Neural cell (in vitro differentiated cells): ENCODE results near the gene PCDHB1. TPM values are rescaled to one million over a fixed set of nuclear protein-coding genes. Genes with fewer than 3 reads are reported as not detected.
"Not testable (repeated sequence)": the region's sequence is repeated elsewhere in the genome, so short reads cannot be mapped to it uniquely, and the experiment has no call there.

Source experiments
- H2AFZ ChIP-seq: fragments of 200-600, 300-800 bp; sonication (generic), shearing (Covaris generic); 2 replicates; pipeline ENCODE4 v1.6.0; 2014; ENCODE audit warnings: low read depth, mild to moderate bottlenecking, antibody characterized with exemption, low read length, moderate library complexity
- H3F3A ChIP-seq: fragments of 200-600 bp; shearing (Covaris generic); 2 replicates; pipeline ENCODE4 v1.6.1; 2016; ENCODE audit warnings: mild to moderate bottlenecking, moderate library complexity, mixed read lengths, antibody characterized with exemption, low read length; ENCODE audit not compliant: insufficient read depth, poor library complexity, severe bottlenecking
- H3K27ac ChIP-seq: fragments of 200-600, 300-800 bp; sonication (generic), shearing (Covaris generic); 2 replicates; pipeline ENCODE4 v1.5.1; 2014; ENCODE audit warnings: mild to moderate bottlenecking, low read length, moderate library complexity
- H3K27me3 ChIP-seq: fragments of 300-800, 200-600 bp; sonication (generic), shearing (Covaris generic); 2 replicates; pipeline ENCODE4 v1.6.0; 2014; ENCODE audit warnings: mild to moderate bottlenecking, low read depth, low read length, moderate library complexity; ENCODE audit not compliant: insufficient read depth
- H3K36me3 ChIP-seq: fragments of 300-800, 200-600 bp; sonication (generic), shearing (Covaris generic); 2 replicates; pipeline ENCODE4 v1.5.1; 2014; ENCODE audit warnings: mild to moderate bottlenecking, antibody characterized with exemption, low read length, moderate library complexity; ENCODE audit not compliant: insufficient read depth
- H3K4me2 ChIP-seq: fragments of 300-800, 200-600 bp; sonication (generic), shearing (Covaris generic); 2 replicates; pipeline ENCODE4 v1.6.0; 2014; ENCODE audit warnings: mild to moderate bottlenecking, low read length
- H3K4me3 ChIP-seq: fragments of 300-800, 200-600 bp; sonication (generic), shearing (Covaris generic); 2 replicates; pipeline ENCODE4 v1.5.1; 2014; ENCODE audit warnings: mild to moderate bottlenecking, low read length, moderate library complexity
- H3K79me2 ChIP-seq: fragments of 200-600 bp; shearing (Covaris generic); replicated peaks from 2 replicates; pipeline ENCODE4 v1.6.0; 2014; ENCODE audit warnings: mild to moderate bottlenecking, low read length, moderate library complexity; ENCODE audit not compliant: insufficient read depth
- H3K9ac ChIP-seq: fragments of 300-800, 200-600 bp; sonication (generic), shearing (Covaris generic); 2 replicates; pipeline ENCODE4 v1.6.1; 2016; ENCODE audit warnings: mild to moderate bottlenecking, low read length, mixed read lengths
- H3K9me2 ChIP-seq: fragments of 200-600 bp; shearing (Covaris generic); 2 replicates; pipeline ENCODE4 v1.6.1; 2016; ENCODE audit warnings: mild to moderate bottlenecking, low read length, mixed read lengths; ENCODE audit not compliant: insufficient read depth
- H3K9me3 ChIP-seq: fragments of 200-600, 300-800 bp; sonication (generic), shearing (Covaris generic); 2 replicates; pipeline ENCODE4 v1.6.1; 2016; ENCODE audit warnings: mild to moderate bottlenecking, mixed run types, low read length, moderate library complexity, mixed read lengths
- H4K20me1 ChIP-seq: fragments of 200-600 bp; shearing (Covaris generic); 2 replicates; pipeline ENCODE4 v1.6.1; 2016; ENCODE audit warnings: mild to moderate bottlenecking, mixed run types; ENCODE audit not compliant: insufficient read depth
- CTCF ChIP-seq: fragments of 450-650 bp; IDR thresholded peaks from 2 replicates; pipeline ENCODE4 v1.5.1; 2014; ENCODE audit warnings: antibody characterized with exemption, mild to moderate bottlenecking, moderate library complexity; ENCODE audit not compliant: poor library complexity, severe bottlenecking
- EP300 ChIP-seq: fragments of 450-650 bp; conservative IDR thresholded peaks from 2 replicates; pipeline ENCODE4 v1.6.1; 2014; ENCODE audit warnings: antibody characterized with exemption, mild to moderate bottlenecking, moderate library complexity; ENCODE audit not compliant: poor library complexity, severe bottlenecking
- EZH2 ChIP-seq: fragments of 200-600, 300-800 bp; shearing (Covaris generic), sonication (generic); IDR thresholded peaks from 2 replicates; pipeline ENCODE4 v1.6.1; 2014; ENCODE audit warnings: antibody characterized with exemption, low read length, borderline replicate concordance, mild to moderate bottlenecking; ENCODE audit not compliant: insufficient read depth, poor library complexity, severe bottlenecking
- MXI1 ChIP-seq: fragments of 450-650 bp; conservative IDR thresholded peaks from 2 replicates; pipeline ENCODE4 v1.6.1; 2014; ENCODE audit warnings: antibody characterized with exemption, mild to moderate bottlenecking; ENCODE audit not compliant: poor library complexity, severe bottlenecking
- POLR2AphosphoS5 ChIP-seq: IDR thresholded peaks from 2 replicates; pipeline ENCODE4 v1.6.1; 2012
- RAD21 ChIP-seq: fragments of 450-650 bp; conservative IDR thresholded peaks from 2 replicates; pipeline ENCODE4 v1.6.1; 2014; ENCODE audit warnings: antibody characterized with exemption, mild to moderate bottlenecking, moderate library complexity
- SMC3 ChIP-seq: fragments of 450-650 bp; conservative IDR thresholded peaks from 2 replicates; pipeline ENCODE4 v1.6.1; 2014; ENCODE audit warnings: antibody characterized with exemption, mild to moderate bottlenecking, moderate library complexity; ENCODE audit not compliant: poor library complexity
- TAF1 ChIP-seq: IDR thresholded peaks from 2 replicates; pipeline ENCODE4 v1.6.1; 2012; ENCODE audit warnings: low read depth
- polyA plus RNA-seq: library from polyadenylated mRNA; depleted of rRNA; stranded (reverse); fragments of >200 nt; gene quantifications from 2 replicates; pipeline ENCODE4 v1.2.3, GENCODE V29; 2014
- TF ChIP-seq, protein P1 (sequence below): IDR thresholded peaks from 2 replicates; pipeline ENCODE4 v1.6.1; 2012; ENCODE audit warnings: borderline replicate concordance

Gene PCDHB1
- polyA plus RNA-seq, 1 donor from 2014 or later = 0.10 TPM

DNA sequence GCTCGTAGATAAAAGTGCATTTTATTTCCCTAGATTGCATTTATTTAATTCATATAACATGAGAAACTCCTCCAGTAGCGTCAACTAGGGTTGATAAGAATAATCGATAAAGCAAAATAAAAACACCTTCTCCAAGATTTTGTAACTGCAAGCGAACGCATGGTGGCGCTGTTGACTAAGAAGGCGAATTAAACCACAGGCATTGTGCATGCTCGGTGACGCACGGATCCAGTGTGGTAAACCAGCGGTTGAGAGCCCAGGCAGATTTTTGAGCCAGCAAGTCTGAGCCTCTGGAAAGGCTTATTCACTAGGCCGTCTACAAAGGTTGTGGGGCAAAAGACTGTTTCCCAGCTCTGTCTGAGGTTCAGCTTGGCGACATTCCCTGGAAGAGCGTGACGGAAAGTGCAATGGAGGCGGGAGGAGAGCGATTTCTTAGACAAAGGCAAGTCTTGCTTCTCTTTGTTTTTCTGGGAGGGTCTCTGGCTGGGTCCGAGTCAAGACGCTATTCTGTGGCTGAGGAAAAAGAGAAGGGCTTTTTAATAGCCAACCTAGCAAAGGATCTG lies 49.1 kb downstream of the PCDHB1 start, which contains the start of gene PCDHB3:
Gene PCDHB3, plus strand, starts transcription at position 231 of the 563 bp plus-strand sequence. Its CDS starts 177 bp downstream, at position 408.
- H3K27ac ChIP-seq = no peak within 1 kb of the TSS
- H3K9me2 ChIP-seq = no peaks in the 10 kb centered on the region
- no peaks in the 10 kb centered on the region for H3K27me3 ChIP-seq
- H3K4me3 ChIP-seq = peak within 1 kb of the TSS; percentile 49
- H4K20me1 ChIP-seq = no peaks in the 10 kb centered on the region
- no peak within 1 kb of the TSS for H3K9ac ChIP-seq
- peaks cover 45% of the 10 kb centered on the region for H3K36me3 ChIP-seq
- no peak within 1 kb of the TSS for H2AFZ ChIP-seq
- H3F3A ChIP-seq = peaks cover 2% of the 10 kb centered on the region
- H3K79me2 ChIP-seq = peaks cover 65% of the 10 kb centered on the region
- TF ChIP-seq RAD21 = no peak
- TF ChIP-seq MXI1 = no peak
- TF ChIP-seq, protein P1, sequence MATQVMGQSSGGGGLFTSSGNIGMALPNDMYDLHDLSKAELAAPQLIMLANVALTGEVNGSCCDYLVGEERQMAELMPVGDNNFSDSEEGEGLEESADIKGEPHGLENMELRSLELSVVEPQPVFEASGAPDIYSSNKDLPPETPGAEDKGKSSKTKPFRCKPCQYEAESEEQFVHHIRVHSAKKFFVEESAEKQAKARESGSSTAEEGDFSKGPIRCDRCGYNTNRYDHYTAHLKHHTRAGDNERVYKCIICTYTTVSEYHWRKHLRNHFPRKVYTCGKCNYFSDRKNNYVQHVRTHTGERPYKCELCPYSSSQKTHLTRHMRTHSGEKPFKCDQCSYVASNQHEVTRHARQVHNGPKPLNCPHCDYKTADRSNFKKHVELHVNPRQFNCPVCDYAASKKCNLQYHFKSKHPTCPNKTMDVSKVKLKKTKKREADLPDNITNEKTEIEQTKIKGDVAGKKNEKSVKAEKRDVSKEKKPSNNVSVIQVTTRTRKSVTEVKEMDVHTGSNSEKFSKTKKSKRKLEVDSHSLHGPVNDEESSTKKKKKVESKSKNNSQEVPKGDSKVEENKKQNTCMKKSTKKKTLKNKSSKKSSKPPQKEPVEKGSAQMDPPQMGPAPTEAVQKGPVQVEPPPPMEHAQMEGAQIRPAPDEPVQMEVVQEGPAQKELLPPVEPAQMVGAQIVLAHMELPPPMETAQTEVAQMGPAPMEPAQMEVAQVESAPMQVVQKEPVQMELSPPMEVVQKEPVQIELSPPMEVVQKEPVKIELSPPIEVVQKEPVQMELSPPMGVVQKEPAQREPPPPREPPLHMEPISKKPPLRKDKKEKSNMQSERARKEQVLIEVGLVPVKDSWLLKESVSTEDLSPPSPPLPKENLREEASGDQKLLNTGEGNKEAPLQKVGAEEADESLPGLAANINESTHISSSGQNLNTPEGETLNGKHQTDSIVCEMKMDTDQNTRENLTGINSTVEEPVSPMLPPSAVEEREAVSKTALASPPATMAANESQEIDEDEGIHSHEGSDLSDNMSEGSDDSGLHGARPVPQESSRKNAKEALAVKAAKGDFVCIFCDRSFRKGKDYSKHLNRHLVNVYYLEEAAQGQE = no peak
- TF ChIP-seq POLR2AphosphoS5 = no peak
- no peak for TF ChIP-seq SMC3
- no peak for TF ChIP-seq TAF1
- TF ChIP-seq CTCF = no peak
- no peak for TF ChIP-seq EZH2
- H3K4me2 ChIP-seq = peak within 1 kb of the TSS; percentile 3
- H3K9me3 ChIP-seq = peaks cover 47% of the 10 kb centered on the region

DNA sequence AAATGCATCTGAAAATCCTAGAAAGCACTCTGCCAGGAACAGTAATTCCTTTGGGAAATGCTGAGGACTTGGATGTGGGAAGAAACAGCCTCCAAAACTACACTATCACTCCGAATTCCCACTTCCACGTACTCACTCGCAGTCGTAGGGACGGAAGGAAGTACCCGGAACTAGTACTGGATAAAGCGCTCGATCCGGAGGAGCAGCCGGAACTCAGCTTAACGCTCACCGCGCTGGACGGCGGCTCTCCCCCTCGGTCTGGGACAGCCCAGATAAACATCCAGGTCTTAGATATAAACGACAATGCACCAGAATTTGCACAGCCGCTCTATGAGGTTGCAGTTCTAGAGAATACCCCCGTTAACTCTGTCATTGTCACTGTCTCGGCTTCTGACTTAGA lies 49.9 kb downstream of the PCDHB1 start:
- Histone ChIP-seq H3K27ac (no peak overlapping the region), H2AFZ (no peak overlapping the region), H3K4me3 (peak overlapping the region; percentile 49), H3K9ac (no peak overlapping the region), H4K20me1 (no peaks in the 10 kb centered on the region), H3K9me2 (no peaks in the 10 kb centered on the region), H3K9me3 (peaks cover 43% of the 10 kb centered on the region), H3K4me2 (no peak overlapping the region), H3K79me2 (peaks cover 67% of the 10 kb centered on the region), H3K36me3 (peaks cover 51% of the 10 kb centered on the region), H3F3A (no peaks in the 10 kb centered on the region), H3K27me3 (no peaks in the 10 kb centered on the region)
- TF ChIP-seq POLR2AphosphoS5 (no peak), MXI1 (no peak), EP300 (no peak), CTCF (no peak), EZH2 (no peak), RAD21 (no peak), SMC3 (no peak), TAF1 (no peak)
- TF ChIP-seq, protein P1 = no peak

- peaks cover 41% of the 10 kb centered on the region for H3K9me3 ChIP-seq
- H3K9ac ChIP-seq, H2AFZ ChIP-seq, H3K9me2 ChIP-seq, H3F3A ChIP-seq, H4K20me1 ChIP-seq, H3K4me2 ChIP-seq, H3K4me3 ChIP-seq, H3K27ac ChIP-seq, H3K27me3 ChIP-seq: not testable (repeated sequence)
- H3K36me3 ChIP-seq = peaks cover 53% of the 10 kb centered on the region
- peaks cover 68% of the 10 kb centered on the region for H3K79me2 ChIP-seq
Measured at GRCh38 chr5:141102070-141102469, 50.9 kb downstream of the PCDHB1 start.
